ENCODE measurements around the gene IDI1. TPM values are rescaled to one million over a fixed set of nuclear protein-coding genes. Genes with fewer than 3 reads are reported as not detected.

IDI1 gene
- total and polyA plus RNA-seq, 2 donors (not counting 1 experiment from before 2014, with no cell fraction given), result 59.8 to 167 TPM

DNA sequence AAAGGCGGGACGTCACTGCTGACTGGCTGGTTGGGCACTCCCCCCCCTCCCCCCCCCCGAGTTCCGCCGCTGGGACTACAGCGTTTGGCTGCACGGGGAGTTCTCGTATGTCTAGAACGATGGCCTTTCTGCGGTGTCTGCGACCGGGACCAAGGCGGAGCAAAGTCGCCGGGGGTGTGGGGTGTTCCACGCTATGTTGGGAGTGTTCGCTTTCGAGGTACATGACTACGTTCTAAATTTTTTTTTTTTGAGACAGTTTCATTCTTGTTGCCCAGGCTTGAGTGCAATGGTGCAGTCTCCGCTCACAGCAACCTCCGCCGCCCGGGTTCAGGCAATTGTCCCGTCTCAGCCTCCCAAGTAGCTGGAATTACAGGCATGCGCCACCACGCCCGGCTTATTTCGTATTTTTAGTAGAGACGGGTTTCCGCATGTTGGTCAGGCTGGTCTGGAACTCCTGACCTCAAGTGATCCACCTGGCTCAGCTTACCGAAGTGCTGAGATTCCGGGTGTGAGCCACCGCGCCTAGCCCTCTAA lies 573 bp upstream of the IDI1 start:
- Mint-ChIP-seq H3K27me3 (no peaks in the 10 kb centered on the region), H3K9me3 (ENCODE audit: insufficient read depth) (peaks cover 2% of the 10 kb centered on the region), H3K4me3 (peak overlapping the region; percentile 92), H3K27ac (peak overlapping the region; percentile 97), H3K4me1 (peaks cover 64% of the 10 kb centered on the region)
- H3K27me3 ChIP-seq (replicated peaks in 1 of 4; ENCODE audit: control extremely low read depth in 1 of 4, control insufficient read depth in 3 of 4, insufficient read depth in 4 of 4, low read length in 3 of 4), result no peaks in the 10 kb centered on the region
- DNase-seq (no peak), ATAC-seq (ENCODE audit: low read depth) (no peak)
- H3K4me1 ChIP-seq (ENCODE audit: control insufficient read depth in 2 of 2, insufficient read depth in 2 of 2, low read length in 2 of 2), result peaks cover 41 to 49% of the 10 kb centered on the region in 2 donors
- H3K27ac ChIP-seq (ENCODE audit: low read length in 2 of 2), result peak overlapping the region; percentile 99 to 100
- TF ChIP-seq, protein P1, sequence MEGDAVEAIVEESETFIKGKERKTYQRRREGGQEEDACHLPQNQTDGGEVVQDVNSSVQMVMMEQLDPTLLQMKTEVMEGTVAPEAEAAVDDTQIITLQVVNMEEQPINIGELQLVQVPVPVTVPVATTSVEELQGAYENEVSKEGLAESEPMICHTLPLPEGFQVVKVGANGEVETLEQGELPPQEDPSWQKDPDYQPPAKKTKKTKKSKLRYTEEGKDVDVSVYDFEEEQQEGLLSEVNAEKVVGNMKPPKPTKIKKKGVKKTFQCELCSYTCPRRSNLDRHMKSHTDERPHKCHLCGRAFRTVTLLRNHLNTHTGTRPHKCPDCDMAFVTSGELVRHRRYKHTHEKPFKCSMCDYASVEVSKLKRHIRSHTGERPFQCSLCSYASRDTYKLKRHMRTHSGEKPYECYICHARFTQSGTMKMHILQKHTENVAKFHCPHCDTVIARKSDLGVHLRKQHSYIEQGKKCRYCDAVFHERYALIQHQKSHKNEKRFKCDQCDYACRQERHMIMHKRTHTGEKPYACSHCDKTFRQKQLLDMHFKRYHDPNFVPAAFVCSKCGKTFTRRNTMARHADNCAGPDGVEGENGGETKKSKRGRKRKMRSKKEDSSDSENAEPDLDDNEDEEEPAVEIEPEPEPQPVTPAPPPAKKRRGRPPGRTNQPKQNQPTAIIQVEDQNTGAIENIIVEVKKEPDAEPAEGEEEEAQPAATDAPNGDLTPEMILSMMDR (IDR thresholded peaks at IDR 0.05), result no peak
- no peak for TF ChIP-seq EZH2 (IDR thresholded peaks at IDR 0.05; ENCODE audit: borderline replicate concordance, insufficient read depth, low read depth, low read length, poor library complexity, severe bottlenecking)
- ChIA-PET CTCF (interaction anchor here (1.3 kb wide), 1 partner anchor 57 kb away, joined by 3 read pairs; no protein-coding TSS in a partner anchor), POLR2A (interaction anchor here (1.2 to 2.3 kb wide), 4 partner anchors 8 to 120 kb away, joined by 4 to 11 read pairs (median 7); partner anchors contain the start of genes GTPBP4 and LARP4B)
- H4K20me1 ChIP-seq (ENCODE audit: control insufficient read depth, insufficient read depth, low read length, poor library complexity, severe bottlenecking), result peaks cover 27% of the 10 kb centered on the region
- intact Hi-C loops (cut with micrococcal nuclease), result loop anchor here (1.0 to 10.0 kb wide), 4 partner anchors 61 to 922 kb away; partner anchors contain the start of genes GTPBP4 and LARP4B
- H3K4me3 ChIP-seq (ENCODE audit: control extremely low read depth in 1 of 5, extremely low read depth in 1 of 5, insufficient read depth in 1 of 5, low read depth in 2 of 5, low read length in 4 of 5), result peak overlapping the region; percentile 79 to 95 (median 89)
- under 1% methylated on average over 27 of the region's 34 CpGs for WGBS (ENCODE audit: insufficient coverage)
- H3K4me2 ChIP-seq (replicated peaks; ENCODE audit: low read depth, low read length, poor library complexity, severe bottlenecking), result peak overlapping the region; percentile 91
- peak overlapping the region; percentile 97 for H3K9ac ChIP-seq (ENCODE audit: low read length)
- H2AFZ ChIP-seq (ENCODE audit: insufficient read depth, low read depth, low read length, poor library complexity, severe bottlenecking), result peak overlapping the region; percentile 51
- no peaks in the 10 kb centered on the region for H3K9me3 ChIP-seq (ENCODE audit: control extremely low read depth in 1 of 3, control insufficient read depth in 2 of 3, insufficient read depth in 1 of 3, low read length in 2 of 3)
- H3K36me3 ChIP-seq (replicated peaks in 1 of 2; ENCODE audit: control extremely low read depth in 1 of 2, control insufficient read depth in 1 of 2, extremely low read depth in 1 of 2, insufficient read depth in 2 of 2, low read length in 1 of 2), result peaks cover 16 to 31% of the 10 kb centered on the region in 2 experiments
- H3K79me2 ChIP-seq (ENCODE audit: control insufficient read depth, insufficient read depth, low read length), result peaks cover 67% of the 10 kb centered on the region

DNA sequence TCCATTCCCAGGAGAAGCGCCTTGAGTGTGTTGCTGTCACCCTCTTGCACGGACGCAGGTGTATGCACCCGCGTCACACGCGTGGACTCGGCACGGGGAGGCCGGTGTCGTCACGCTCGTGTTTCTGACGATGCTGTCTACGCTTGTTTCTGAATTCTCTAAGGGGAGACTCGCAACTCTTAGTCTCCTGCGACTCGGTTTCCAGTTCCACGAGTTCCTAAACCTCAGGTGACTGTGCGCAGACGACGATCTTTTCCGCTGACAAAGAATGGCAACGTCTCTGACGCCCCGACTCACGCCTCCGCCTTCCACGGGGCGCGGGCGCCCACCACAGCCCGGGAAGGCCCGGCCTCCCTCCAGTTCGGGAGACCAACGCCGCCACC lies 579 bp downstream of the IDI1 start:
- peaks cover 56% of the 10 kb centered on the region for H3K79me2 ChIP-seq (ENCODE audit: control insufficient read depth, insufficient read depth, low read length)
- H3K27me3 Mint-ChIP-seq, result no peaks in the 10 kb centered on the region
- peaks cover 65% of the 10 kb centered on the region for H3K4me1 Mint-ChIP-seq
- peak overlapping the region; percentile 97 for H3K27ac Mint-ChIP-seq
- H3K9ac ChIP-seq (ENCODE audit: low read length), result peak overlapping the region; percentile 97
- ATAC-seq (ENCODE audit: low read depth), result peak; percentile 0
- TF ChIP-seq, protein P1 (IDR thresholded peaks at IDR 0.05), result no peak
- no peak for TF ChIP-seq EZH2 (IDR thresholded peaks at IDR 0.05; ENCODE audit: borderline replicate concordance, insufficient read depth, low read depth, low read length, poor library complexity, severe bottlenecking)
- H2AFZ ChIP-seq (ENCODE audit: insufficient read depth, low read depth, low read length, poor library complexity, severe bottlenecking), result no peak overlapping the region
- WGBS (ENCODE audit: insufficient coverage), result 0% methylated on average over 37 of the region's 37 CpGs
- H3K4me1 ChIP-seq (ENCODE audit: control insufficient read depth in 2 of 2, insufficient read depth in 2 of 2, low read length in 2 of 2), result peaks cover 41 to 50% of the 10 kb centered on the region in 2 donors
- intact Hi-C loops (cut with micrococcal nuclease), result loop anchor here (1.0 to 10.0 kb wide), 3 partner anchors 8 to 921 kb away; partner anchors contain the start of gene WDR37
- CTCF ChIA-PET, result no interaction called here
- peak overlapping the region; percentile 99 to 100 for H3K27ac ChIP-seq (ENCODE audit: low read length in 2 of 2)
- H3K27me3 ChIP-seq (replicated peaks in 1 of 4; ENCODE audit: control extremely low read depth in 1 of 4, control insufficient read depth in 3 of 4, insufficient read depth in 4 of 4, low read length in 3 of 4), result no peaks in the 10 kb centered on the region
- DNase-seq, result peak; percentile 90
- H3K9me3 Mint-ChIP-seq (ENCODE audit: insufficient read depth), result peaks cover 2% of the 10 kb centered on the region
- H3K9me3 ChIP-seq (ENCODE audit: control extremely low read depth in 1 of 3, control insufficient read depth in 2 of 3, insufficient read depth in 1 of 3, low read length in 2 of 3), result no peaks in the 10 kb centered on the region
- POLR2A ChIA-PET, result interaction anchor here (0.6 to 2.3 kb wide), 6 partner anchors 10 to 119 kb away, joined by 3 to 11 read pairs (median 5); partner anchors contain the start of genes GTPBP4 and LARP4B
- peaks cover 17% of the 10 kb centered on the region for H4K20me1 ChIP-seq (ENCODE audit: control insufficient read depth, insufficient read depth, low read length, poor library complexity, severe bottlenecking)
- H3K4me2 ChIP-seq (replicated peaks; ENCODE audit: low read depth, low read length, poor library complexity, severe bottlenecking), result peak overlapping the region; percentile 91
- peak overlapping the region; percentile 79 to 95 (median 91) for H3K4me3 ChIP-seq (ENCODE audit: control extremely low read depth in 1 of 5, extremely low read depth in 1 of 5, insufficient read depth in 1 of 5, low read depth in 2 of 5, low read length in 4 of 5)
- H3K4me3 Mint-ChIP-seq, result peak overlapping the region; percentile 92
- H3K36me3 ChIP-seq (replicated peaks in 1 of 2; ENCODE audit: control extremely low read depth in 1 of 2, control insufficient read depth in 1 of 2, extremely low read depth in 1 of 2, insufficient read depth in 2 of 2, low read length in 1 of 2), result peaks cover 9 to 22% of the 10 kb centered on the region in 2 experiments
